GM21390 (cell line): ENCODE results near the gene UNC93B1.
"Not testable (repeated sequence)": the region's sequence is repeated elsewhere in the genome, so short reads cannot be mapped to it uniquely, and the experiment has no call there.

Experiments used
- ATAC-seq: cut with Tn5 transposase; IDR thresholded peaks from one replicate; pipeline ENCODE4 v1.9.1; 2021; ENCODE audit not compliant: unreplicated experiment

UNC93B1 gene

DNA sequence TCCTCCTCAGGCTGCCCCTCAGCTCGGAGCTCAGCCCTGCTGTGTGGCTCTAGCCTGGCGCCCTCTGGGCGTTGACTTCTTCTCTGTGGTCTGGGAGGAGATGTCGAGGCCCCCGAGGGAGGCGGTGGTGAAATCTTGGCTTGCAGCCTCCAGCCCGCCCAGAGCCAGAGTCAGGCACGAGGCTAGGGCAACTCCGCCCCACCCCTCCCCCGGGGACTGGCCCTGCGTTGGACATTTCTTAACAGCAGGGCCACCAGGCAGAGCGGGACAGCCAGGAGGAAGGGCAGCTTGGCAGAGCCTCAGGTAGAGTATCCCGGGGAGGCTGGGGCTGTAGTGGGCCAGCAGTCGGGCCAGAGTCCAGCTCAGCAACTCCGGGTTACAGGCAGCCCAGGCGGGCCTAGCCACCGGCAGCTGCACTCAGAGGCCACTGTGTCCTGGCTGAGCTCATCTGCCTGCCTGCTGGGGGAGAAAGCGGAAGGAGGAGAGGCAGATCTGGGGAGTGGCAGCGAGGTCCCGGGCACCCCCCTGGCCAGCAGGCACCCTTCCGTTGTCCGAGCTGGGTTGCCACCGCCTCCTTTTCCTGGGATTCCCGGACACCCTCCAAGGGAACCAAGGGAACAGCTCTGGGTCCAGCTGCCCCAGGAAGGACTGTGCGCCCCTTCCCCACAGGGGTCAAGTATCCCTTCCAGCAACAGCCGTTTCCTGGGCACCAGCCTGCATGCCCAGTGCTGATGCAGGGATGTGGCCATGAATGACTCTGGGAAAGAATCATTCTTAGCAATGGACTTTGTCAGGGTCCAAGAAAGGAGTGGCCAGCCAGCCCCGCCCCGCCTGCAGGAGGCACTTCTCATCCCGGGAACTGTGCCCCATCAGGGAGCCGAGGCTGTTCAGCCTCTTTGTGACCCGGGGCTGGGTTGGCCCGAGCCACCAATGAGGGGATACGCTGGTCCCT lies 6.5 kb upstream of the UNC93B1 start, which contains the start of gene ALDH3B1:
Gene ALDH3B1 (plus strand): TSS at position 238 of the 952 bp plus-strand sequence. CDS start 4,971 bp downstream, outside the sequence.
- ATAC-seq, result no peak

DNA sequence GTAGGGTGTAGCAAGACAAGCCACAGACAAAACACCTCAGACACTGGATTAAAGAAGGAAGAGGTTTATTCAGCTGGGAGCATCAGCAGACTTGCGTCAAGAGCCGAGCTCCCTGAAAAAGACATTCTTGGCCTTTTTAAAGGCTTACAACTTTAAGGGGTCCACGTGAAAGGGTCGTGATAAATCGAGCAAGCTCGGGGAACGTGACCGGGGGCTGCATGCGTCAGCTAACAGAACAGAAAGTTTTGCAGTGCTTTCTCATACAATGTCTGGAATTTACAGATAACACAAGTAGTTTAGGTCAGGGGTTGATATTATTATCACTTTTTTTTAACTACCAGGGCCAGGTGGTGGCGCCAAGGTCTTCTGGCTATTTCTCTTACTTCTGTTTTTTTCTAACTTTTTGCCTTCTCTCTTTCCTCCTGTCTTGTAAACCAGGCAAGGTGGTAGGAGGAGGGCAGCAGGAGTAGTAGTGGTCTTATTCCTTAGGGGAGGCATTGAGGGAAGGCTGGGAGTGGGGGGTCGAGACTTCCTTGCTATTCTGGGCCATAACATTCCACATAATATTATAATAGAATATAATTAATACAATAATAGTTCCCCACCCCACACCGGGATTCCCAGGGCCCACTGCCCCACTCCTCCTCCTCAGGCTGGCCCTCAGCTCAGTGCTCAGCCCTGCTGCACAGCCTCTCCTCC lies 5.6 kb upstream of the UNC93B1 start:
- ATAC-seq, result no peak

DNA sequence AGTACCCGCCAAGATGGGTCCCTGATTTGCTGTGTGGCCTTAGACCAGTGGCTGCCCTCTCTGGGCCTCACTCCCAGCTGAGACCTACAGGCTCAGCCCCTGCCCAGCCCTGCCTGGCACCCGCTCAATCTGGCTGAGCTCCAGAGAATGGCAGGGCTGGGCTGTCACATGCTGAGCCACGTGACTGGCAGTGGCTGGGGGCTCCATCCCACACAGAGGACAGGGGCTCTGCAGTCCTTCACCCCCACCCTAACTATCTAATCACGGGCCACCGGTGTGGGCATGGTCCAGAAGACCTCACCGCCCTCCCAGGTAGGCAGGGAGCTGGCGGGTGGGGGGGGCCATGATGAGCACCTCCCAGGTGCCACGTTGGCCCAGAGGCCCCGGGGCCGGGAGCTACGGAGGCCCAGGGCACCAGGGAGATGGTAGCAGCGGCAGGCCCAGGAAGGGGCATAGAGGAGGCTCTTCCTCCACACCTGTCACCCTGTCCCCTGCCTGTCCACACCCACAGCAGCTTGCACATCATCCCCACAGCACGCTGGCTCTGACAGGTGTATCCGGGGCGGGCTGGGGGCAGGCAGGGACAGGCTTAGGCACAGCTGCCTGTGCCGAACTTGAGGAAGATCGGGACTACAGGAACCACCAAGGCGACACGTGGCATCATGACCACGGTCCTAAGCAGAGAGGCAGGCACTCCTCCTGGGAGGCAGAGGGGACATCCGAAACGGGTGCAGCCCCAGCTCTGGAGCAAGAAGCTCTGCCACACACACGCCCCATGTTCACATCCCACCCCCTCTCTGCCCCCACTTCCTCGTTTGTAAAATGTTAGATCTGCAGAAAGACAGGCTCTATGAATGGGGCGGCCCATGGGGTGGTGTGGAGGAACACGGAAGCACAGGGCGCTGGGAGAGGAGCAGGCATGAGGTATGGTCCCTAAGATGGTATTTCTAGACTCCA lies 4.8 kb upstream of the UNC93B1 start:
- ATAC-seq, result no peak

DNA sequence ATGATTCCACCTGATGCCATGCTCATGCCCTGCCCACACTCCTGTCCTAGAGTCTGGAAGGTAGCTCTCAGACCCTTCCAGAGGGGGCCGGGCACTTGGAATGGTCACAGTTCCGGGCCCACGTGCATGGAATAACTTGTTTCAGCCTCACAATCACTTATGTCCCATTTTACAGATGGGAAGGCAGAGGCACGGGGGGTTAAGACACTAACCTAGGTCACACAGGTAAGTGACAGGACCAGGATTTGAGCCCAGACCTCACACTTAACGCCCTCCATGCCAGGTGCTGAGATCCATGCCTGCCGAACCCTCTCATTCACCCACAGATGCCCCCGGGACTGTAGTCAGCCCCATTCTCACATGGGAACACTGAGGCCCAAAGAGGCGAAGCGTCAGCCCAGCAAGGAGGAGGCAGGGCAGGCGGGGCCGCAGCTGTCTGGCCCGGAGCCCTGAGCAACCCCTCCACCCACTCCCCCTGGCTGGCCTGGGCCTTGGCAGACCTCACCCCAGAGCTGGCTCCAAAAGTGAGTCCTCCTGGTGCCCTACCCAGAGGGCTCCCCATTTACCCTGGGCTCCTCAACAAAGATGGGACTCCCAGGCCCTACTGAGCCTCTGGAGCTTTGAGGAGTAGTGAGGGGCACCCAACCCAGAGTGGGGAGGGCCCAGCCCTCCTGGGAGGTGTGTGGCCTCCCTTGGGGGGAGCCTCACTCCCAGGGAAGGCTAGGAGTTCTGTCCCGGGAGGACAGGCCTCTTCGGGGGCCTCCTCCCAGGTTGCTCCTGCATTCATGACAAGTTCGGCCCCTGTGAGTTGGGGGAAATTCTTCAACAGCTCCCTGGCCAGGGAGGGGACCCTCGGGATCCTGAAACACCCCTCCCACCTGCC lies 3.8 kb upstream of the UNC93B1 start:
- ATAC-seq, result no peak

DNA sequence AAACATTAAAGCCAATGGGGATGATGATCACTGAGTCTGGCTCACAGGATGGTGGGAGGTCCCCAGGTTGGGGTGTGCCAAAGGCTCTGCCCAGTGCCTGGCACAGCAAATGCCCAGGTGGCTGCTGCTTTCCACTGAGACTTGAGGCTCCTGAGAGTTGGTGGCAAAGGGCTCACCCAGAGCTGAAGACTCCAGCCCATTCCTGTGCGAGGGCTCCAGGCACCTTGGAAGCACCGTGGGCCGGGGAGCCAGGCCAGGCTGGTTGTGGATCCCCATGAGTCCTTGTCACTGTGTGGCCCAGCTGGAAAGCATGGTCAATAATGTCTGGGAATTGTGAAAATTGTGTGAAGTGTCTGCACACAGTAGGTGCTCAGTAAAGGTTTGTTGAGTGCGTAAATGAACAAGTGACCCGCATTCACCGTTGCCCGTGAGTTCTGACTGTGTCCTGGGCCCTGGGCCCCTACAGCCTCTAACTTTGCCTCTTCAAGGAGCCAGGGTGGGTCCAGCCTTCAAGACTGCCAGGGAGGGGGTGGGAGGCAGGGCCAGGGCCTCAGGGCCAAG lies 2.8 kb upstream of the UNC93B1 start:
- no peak for ATAC-seq

DNA sequence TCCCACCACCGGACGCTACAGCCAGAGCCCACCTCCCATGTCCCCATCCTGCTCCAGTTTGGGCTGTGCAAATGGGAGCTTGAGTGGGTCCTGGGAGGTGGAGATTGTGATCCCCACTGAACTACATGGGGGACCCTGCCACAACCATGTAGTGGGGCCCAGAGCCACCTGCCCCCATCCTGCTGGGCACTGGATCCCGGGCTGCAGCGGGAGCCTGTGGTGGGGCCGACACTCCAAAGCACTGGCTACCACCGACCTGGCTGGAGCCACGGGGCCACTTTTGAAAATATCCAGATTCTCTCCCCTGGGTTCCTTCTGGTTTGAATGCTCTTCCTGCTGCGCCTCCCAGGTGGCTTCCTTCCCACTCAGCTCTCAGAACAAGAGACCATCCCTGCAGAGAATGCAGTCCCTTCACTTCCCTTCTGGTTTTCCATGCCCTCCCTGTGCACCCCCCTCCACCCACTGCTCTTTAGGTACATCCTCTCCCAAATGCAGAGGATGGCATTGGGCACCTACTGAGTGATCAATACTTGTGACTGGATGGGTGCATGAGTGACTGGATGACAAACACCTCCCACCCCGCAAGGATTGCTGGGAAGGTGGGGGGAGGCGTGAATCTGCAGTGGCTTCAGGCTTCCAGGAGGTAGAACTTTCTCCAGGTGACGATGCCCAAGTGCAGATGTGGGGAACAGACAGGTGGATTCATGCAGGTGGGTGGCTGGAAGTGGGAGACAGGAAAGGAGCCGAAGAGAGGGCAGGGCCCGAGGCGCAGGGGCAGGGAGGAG lies 846 bp upstream of the UNC93B1 start:
- no peak for ATAC-seq

DNA sequence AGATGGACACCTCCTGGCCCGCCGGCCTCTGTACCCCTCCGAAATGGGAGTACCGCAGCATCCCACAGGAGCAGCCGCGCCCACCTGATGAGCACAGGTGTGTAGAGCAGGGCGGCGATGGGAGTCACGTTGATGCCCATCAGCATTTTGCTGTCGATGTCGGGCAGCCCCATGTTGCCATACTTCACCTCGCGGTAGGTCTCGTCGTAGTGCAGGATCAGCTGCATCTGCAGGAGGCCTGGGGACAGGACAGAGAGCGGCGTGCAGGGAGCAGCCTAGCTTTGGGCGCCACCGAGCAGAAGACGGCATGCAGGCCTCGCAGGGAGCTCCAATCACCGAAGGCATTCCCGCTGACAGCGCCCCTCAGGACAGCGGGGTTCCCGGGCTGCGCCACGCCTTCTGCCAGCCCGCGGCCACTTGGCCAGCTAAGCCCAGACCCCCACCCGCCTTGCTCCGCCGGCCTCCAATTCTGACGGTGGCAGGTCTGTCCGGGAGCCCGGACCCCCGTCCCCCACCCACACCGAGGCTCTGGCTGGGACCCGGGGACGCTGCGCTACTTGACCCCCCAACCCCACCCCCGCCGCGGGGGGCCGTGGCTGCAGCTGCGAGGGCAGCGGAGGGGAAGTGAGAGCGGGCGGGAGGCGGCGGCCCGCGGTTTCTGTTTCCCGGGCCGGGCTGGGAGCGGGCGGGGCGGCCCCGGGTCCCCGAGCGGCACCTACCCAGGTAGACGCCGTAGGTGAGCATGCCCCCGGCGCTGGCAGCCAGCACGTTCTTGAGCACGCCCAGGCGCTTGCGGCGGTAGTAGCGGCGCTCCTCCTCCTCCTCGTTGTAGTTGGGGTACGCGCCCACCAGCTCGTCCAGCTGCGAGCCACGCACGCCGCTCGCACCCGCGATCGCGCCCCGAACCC lies 705 bp downstream of the UNC93B1 start:
- peak; percentile 38 for ATAC-seq

DNA sequence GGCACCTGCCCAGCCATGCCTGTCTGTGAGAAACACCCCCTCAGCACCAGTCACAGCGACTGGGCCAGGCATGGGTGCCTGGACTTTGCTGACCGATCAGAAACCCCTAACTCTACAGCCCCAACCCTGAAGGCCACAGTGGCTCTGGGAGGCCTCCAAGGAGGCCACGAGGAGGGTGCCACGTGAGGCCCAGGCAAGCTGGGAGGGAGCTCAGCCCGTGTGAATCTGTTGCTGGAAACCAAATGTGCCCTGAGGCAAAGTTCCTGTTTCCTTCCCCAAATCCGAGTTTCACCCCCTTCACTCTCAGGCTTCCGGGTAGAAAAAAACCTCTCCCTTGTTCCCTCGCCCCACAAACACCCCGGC lies 1.3 kb downstream of the UNC93B1 start:
- ATAC-seq, result no peak

DNA sequence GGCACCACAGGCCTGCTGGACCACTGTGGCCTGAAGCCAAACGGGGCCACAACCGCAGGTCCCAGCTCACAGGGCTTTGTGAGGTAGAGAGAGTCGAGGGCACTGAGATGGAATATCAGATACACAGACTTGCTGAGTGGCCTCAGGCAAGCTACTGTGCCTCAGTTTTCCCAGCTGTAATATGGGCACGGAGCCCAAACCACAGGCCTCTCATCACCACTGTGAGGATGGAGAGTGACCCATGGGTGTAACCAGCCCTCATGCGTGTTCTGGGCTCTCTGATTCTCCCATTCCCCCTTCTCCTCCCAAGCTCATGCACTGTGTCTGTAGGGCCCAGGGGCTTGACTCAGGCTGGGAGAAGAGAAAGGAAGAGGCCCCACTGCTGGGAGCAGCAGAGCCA lies 4.2 kb downstream of the UNC93B1 start:
- no peak for ATAC-seq

DNA sequence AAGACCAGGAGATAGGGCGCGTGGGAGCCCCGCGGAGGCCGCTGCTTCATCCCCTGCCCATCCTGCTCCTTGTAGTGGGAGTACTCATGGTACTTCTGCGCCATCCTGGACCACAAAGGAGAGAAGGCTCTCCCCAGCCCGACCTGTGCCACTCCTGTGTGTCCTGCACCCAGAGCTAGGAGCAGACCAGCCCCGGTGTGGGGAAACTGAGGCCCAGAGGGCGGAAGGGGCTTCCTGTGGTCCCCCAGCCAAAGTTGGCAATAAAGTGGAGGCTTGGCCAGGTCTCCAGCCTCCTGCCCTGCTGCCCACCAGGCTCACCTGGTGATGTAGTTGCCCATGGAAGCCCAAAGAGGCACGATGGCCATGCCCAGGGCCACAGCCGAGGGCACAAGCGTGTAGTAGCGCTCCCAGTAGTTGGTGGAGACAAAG lies 4.7 kb downstream of the UNC93B1 start:
- ATAC-seq, result no peak

DNA sequence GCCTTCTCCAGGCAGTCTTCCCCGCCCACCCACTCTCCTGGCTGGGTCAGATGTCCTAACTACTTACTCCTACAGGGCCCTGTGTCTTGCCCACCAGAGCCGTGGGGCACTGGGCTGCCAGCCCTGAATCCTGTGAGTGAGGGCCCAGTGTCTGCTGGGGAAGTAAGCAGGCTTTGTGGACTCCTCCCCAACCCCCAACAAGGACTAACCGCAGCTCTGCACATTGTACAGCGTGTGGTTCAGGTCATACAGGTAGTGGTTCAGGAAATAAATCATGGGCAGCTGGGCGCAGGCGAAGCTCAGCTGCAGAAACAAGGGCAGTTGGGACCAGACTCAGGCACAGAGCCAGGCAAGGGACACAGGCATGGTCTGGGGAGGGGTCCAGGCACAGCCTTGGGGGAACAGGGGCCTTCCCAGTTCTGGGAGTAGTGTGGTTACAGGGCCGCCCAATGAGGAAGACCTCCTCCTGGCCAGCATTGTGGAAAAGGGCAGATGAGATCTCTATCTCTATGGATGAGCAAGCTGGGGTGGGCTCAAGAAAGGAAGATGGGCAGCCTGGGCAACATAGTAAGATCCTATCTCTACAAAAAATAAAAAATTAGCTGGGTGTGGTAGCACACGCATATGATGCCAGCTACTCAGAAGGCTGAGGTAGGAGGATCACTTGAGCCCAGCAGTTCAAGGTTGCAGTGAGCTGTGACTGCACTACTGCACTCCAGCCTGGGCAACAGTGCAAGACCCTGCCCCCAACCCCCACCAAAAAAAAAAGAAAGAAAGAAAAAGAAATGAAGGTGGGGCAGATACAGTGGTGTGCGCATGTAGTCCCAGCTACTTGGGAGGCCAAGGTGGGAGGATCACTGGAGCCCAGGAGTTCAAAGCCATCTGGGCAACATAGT lies 5.5 kb downstream of the UNC93B1 start:
- ATAC-seq, result no peak

DNA sequence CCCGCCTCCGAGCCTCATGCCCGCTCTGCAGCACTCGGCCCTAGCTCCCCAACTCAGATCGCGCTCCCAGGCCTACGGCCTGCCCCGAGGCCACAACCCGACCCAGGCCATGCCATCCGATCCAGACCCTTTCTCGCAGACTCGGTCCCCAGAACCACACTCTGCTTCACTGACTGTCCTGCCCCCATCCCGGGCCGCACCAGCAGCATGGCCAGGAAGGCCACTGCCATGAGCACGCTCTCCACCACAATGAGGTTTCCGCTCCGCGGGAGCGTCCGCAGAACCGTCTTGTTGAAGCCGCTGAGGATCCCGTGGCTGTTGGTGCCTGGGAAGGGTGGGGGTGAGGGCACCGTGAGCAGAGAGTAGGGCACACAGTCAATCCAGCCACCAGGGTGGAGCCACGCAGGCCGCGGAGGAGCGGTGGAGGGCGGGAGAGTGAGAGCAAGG lies 6.4 kb downstream of the UNC93B1 start:
- no peak for ATAC-seq

DNA sequence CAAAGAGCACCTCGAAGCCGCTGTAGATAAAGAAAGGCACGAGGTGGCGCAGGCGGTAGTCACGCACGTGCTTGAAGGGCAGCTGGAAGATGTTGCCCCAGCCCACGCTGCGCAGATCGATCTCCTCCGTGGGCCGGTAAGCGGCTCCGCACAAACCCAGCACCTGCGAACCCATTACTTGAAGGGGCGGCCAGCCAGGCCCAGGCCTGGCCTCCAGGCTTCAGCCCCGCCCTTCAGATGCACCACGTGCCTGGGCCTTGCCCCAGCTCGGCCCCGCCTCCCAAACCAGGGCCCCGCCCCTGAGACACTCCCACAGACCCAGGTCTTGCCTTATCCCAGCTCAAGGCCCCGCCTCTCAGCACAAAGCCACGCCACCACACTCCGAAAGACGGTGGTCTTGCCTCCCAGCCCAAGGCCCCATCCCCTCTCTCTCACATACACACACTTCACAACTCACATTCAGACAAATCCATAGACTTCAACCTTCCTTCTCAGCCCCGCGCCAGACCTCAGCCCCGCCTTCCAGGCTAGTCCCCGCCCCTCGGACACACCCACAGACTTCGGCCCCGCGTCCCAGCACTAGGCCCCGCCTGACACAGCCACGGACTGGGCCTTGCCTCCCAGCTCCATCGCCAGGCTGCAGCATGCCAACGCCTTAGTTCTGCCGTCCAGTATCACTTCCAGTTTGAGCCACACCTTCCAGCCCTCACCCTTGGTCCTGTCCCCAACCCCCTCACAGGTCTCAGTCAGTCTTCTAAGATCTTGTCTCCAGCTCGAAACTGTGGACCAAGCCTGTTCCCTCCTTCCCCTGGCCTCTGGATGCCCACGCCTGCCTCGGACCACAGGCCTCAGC lies 7.0 kb downstream of the UNC93B1 start:
- no peak for ATAC-seq

DNA sequence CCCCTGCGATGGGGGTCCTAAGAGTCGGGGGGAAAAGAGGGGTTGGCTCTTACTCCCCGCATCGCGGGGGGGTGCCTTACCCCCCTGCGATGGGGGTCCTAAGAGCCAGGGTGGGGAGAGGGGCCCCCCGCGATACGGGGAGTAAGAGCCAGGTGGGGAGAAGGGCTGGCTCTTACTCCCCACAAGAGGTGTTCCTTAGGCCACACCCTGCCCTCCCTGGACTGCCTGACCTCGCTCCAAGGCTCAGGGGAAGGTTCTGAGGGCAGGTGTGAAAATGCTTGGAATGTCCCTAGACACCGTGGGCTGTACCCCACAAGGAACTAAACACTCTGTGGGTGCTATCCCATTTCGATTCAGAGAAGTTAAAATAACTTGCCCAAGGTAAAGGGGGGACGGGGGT lies 7.8 kb downstream of the UNC93B1 start:
- ATAC-seq, result no peak

DNA sequence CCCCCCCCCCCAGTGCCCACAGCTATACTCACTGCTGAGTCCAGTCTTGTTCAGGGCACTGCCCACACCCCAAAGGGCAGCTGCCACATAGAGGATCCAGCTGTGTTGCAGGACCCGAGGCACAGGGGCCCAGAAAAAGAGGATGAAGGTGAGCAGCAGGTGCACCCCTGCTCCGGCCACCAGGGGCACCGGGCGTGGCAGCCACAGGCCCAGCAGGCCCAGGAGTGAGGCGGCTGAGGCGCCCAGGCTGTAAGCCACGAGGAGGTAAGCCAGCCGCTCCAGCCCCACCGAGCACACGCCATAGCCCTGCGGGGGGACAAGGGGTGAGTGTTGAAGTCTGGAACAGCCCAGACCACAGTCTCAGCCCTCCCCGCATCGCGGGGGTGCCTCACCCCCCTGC lies 8.3 kb downstream of the UNC93B1 start:
- ATAC-seq, result not testable (repeated sequence)

DNA sequence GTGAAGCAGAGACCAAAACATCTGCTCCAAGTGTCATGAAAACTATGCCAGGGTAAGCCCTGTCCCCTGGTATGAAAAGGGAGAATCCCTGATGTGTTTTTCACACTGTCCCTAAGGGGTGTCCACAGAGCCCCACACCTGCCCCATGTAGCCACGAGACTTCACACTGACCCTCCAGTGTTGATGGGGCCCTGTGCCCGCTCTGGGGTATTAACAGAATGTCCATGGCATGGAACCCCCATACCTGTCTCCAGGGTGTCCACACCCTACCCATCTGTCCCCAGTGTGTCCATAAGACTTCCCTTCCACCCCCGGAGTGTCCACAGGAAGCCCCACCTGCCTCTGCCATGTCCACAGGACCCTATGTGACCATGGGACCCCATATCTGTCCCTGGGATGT lies 8.8 kb downstream of the UNC93B1 start:
- ATAC-seq, result not testable (repeated sequence)
